GM18520 (cell line): ENCODE measurements around the gene C6.
"Not testable (repeated sequence)": the region's sequence is repeated elsewhere in the genome, so short reads cannot be mapped to it uniquely, and the experiment has no call there.

Source experiments
- ATAC-seq: cut with Tn5 transposase; IDR thresholded peaks from one replicate; pipeline ENCODE4 v1.9.1; 2021; ENCODE audit not compliant: unreplicated experiment

C6 gene

GRCh38 chr5:41200506-41200905 lies 12.8 kb downstream of the C6 start:
- ATAC-seq, result no peak

GRCh38 chr5:41199660-41200059 lies 13.7 kb downstream of the C6 start:
- no peak for ATAC-seq

- no peak for ATAC-seq
Observed at GRCh38 chr5:41196197-41196596, 17.1 kb downstream of the C6 start.

GRCh38 chr5:41195228-41195627 lies 18.1 kb downstream of the C6 start:
- no peak for ATAC-seq

- ATAC-seq, result no peak
Observed at GRCh38 chr5:41194339-41194738, 19.0 kb downstream of the C6 start.

GRCh38 chr5:41193456-41194205 lies 19.7 kb downstream of the C6 start:
- ATAC-seq, result no peak

GRCh38 chr5:41191249-41191648 lies 22.1 kb downstream of the C6 start:
- no peak for ATAC-seq

- ATAC-seq, result no peak
Observed at GRCh38 chr5:41186143-41186542, 27.2 kb downstream of the C6 start.

- not testable (repeated sequence) for ATAC-seq
Observed at GRCh38 chr5:41183331-41183730, 30.0 kb downstream of the C6 start.

GRCh38 chr5:41182666-41183065 lies 30.7 kb downstream of the C6 start:
- no peak for ATAC-seq

- ATAC-seq, result no peak
Observed at GRCh38 chr5:41181691-41182564, 31.4 kb downstream of the C6 start.

GRCh38 chr5:41176952-41177351 lies 36.4 kb downstream of the C6 start:
- ATAC-seq, result no peak

GRCh38 chr5:41172012-41172411 lies 41.3 kb downstream of the C6 start:
- no peak for ATAC-seq

GRCh38 chr5:41161271-41161670 lies 52.1 kb downstream of the C6 start:
- no peak for ATAC-seq

GRCh38 chr5:41157272-41157894 lies 55.9 kb downstream of the C6 start:
- ATAC-seq, result no peak

GRCh38 chr5:41156739-41157138 lies 56.6 kb downstream of the C6 start:
- ATAC-seq, result no peak

GRCh38 chr5:41154491-41154890 lies 58.8 kb downstream of the C6 start:
- ATAC-seq, result no peak

GRCh38 chr5:41151564-41151963 lies 61.8 kb downstream of the C6 start:
- no peak for ATAC-seq

GRCh38 chr5:41148448-41148847 lies 64.9 kb downstream of the C6 start:
- ATAC-seq, result no peak

GRCh38 chr5:41145306-41145705 lies 68.0 kb downstream of the C6 start:
- no peak for ATAC-seq

- no peak for ATAC-seq
Observed at GRCh38 chr5:41143131-41143901, 70.0 kb downstream of the C6 start.
